HepG2 (cell line): ENCODE results near the gene MMRN1. TPM values are rescaled to one million over a fixed set of nuclear protein-coding genes. Genes with fewer than 3 reads are reported as not detected.

Experiments
- ATAC-seq: fragments of 200-7000 bp; cut with Tn5 transposase; 3 replicates; pipeline ENCODE4 v1.9.1; 2020; ENCODE audit warnings: mild to moderate bottlenecking, moderate library complexity
- BruUV-seq: library from RNA; stranded (reverse); fragments of 400-500 nt; replicated peaks from 2 replicates; lab custom pipeline; 2021; lab: Mats Ljungman, UMichigan
- CTCF ChIA-PET: fragments of 300-600 bp; formaldehyde crosslinking; extraction: SDS; loops from one replicate; lab custom pipeline; 2021; ENCODE audit warnings: low total read pairs, inconsistent platforms, low intra/inter-chr PET ratio; lab: Yijun Ruan, JAX
- POLR2A ChIA-PET: fragments of 350-600 bp; sonication (Branson Sonifier 250); formaldehyde crosslinking; loops from one replicate; lab custom pipeline; 2020; ENCODE audit warnings: antibody characterized with exemption, inconsistent platforms; lab: Yijun Ruan, JAX
- DNase-seq: peaks from one replicate; pipeline ENCODE4 v3.0.0-alpha.2; 2015; ENCODE audit warnings: low spot score
- FAIRE-seq: peaks from 3 replicates; lab custom pipeline; 2011; peaks lifted over from hg19 to GRCh38; lab: Jason Lieb, UNC
- H2AFZ ChIP-seq: one replicate; pipeline ENCODE4 v1.6.1; 2011; ENCODE audit warnings: low read length, inconsistent platforms
- H3K27ac ChIP-seq: fragments of 300-600 bp; 3 replicates; pipeline ENCODE4 v1.8.0; 2011; ENCODE audit warnings: mixed run types, mild to moderate bottlenecking, mixed read lengths, low read length, inconsistent platforms; ENCODE audit not compliant: insufficient read depth; ENCODE audit errors: extremely low read length
- H3K27me3 ChIP-seq, 2 experiments: fragments of 200-600 bp in 1 of 2; 2 replicates in 1 of 2; 3 replicates in 1 of 2; pipeline versions ENCODE4 v1.6.0 to v1.8.0; 2011; ENCODE audit warnings: low read length in 2 of 2, mild to moderate bottlenecking in 2 of 2, moderate library complexity in 2 of 2, inconsistent platforms in 1 of 2; ENCODE audit not compliant: insufficient read depth in 2 of 2, control insufficient read depth in 1 of 2
- H3K36me3 ChIP-seq, 2 experiments: fragments of 200-600 bp in 1 of 2; replicated peaks in 1 of 2; 2 replicates in 1 of 2; 3 replicates in 1 of 2; pipeline versions ENCODE4 v1.5.1 to v1.8.0; 2011; ENCODE audit warnings: low read length in 2 of 2, inconsistent platforms in 1 of 2; ENCODE audit not compliant: insufficient read depth in 2 of 2, control insufficient read depth in 1 of 2
- H3K4me1 ChIP-seq: 2 replicates; pipeline ENCODE4 v1.5.1; 2012; ENCODE audit warnings: low read length, inconsistent platforms; ENCODE audit not compliant: insufficient read depth
- H3K4me2 ChIP-seq: 2 replicates; pipeline ENCODE4 v1.6.0; 2011; ENCODE audit warnings: low read depth, low read length, inconsistent platforms
- H3K4me3 ChIP-seq, 3 experiments: fragments of 200-600 bp in 1 of 3; sonication (generic), shearing (Covaris generic) in 1 of 3; replicated peaks in 1 of 3; 2 replicates each; pipeline ENCODE4 v1.5.1; 2011 to 2016; ENCODE audit warnings: low read length in 3 of 3, inconsistent platforms in 2 of 3, low read depth in 2 of 3, mild to moderate bottlenecking in 2 of 3, control low read depth in 1 of 3, mixed read lengths in 1 of 3; ENCODE audit not compliant: insufficient read depth in 1 of 3
- H3K79me2 ChIP-seq: one replicate; pipeline ENCODE4 v1.6.1; 2011; ENCODE audit warnings: low read length, inconsistent platforms; ENCODE audit not compliant: insufficient read depth
- H3K9ac ChIP-seq: 2 replicates; pipeline ENCODE4 v1.6.0; 2011; ENCODE audit warnings: mild to moderate bottlenecking, low read depth, low read length, inconsistent platforms; ENCODE audit not compliant: insufficient read depth
- H3K9me3 ChIP-seq: 2 replicates; pipeline ENCODE4 v1.5.1; 2012; ENCODE audit warnings: mild to moderate bottlenecking, low read length
- H4K20me1 ChIP-seq: 2 replicates; pipeline ENCODE4 v1.6.0; 2011; ENCODE audit warnings: inconsistent platforms, mild to moderate bottlenecking, low read length, moderate library complexity; ENCODE audit not compliant: insufficient read depth
- CCAR2 ChIP-seq: fragments of 200-400 bp; formaldehyde crosslinking; optimal IDR thresholded peaks from 2 replicates; pipeline ENCODE3; 2018; ENCODE audit warnings: low read depth, mild to moderate bottlenecking, low read length, moderate library complexity
- FOXO4 ChIP-seq: sonication (generic); formaldehyde crosslinking; conservative IDR thresholded peaks from 2 replicates; pipeline ENCODE4 v1.8.1; 2023; ENCODE audit warnings: missing genetic modification reagents
- MED13 ChIP-seq: sonication (generic); formaldehyde crosslinking; IDR thresholded peaks from 2 replicates; pipeline ENCODE4 v1.5.0; 2020; ENCODE audit warnings: missing genetic modification reagents
- NFE2L2 ChIP-seq: fragments of 150-350 bp; IDR thresholded peaks from 2 replicates; pipeline ENCODE4 v1.6.1; 2014; ENCODE audit warnings: low read length
- POGK ChIP-seq: sonication (generic); formaldehyde crosslinking; conservative IDR thresholded peaks from 2 replicates; pipeline ENCODE4 v1.8.0; 2022; ENCODE audit warnings: mild to moderate bottlenecking, moderate library complexity, missing genetic modification reagents
- ZNF124 ChIP-seq: sonication (generic); formaldehyde crosslinking; IDR thresholded peaks from 2 replicates; pipeline ENCODE4 v1.4.0; 2020; ENCODE audit warnings: missing genetic modification reagents
- ZNF331 ChIP-seq: sonication (generic); formaldehyde crosslinking; IDR thresholded peaks from 2 replicates; pipeline ENCODE4 v1.4.0; 2020; ENCODE audit warnings: missing genetic modification reagents
- ZNF446 ChIP-seq: sonication (generic); formaldehyde crosslinking; IDR thresholded peaks from 2 replicates; pipeline ENCODE4 v1.5.0; 2020; ENCODE audit warnings: mild to moderate bottlenecking, missing genetic modification reagents
- ZNF552 ChIP-seq: sonication (generic); formaldehyde crosslinking; IDR thresholded peaks from 2 replicates; pipeline ENCODE4 v1.9.0; 2022; ENCODE audit warnings: missing genetic modification reagents, mild to moderate bottlenecking, borderline replicate concordance
- WGBS: methylation state at CpG from one replicate; pipeline ENCODE4 v1.1.6; 2017; ENCODE audit warnings: low lambda C conversion rate; 5-methylcytosine and 5-hydroxymethylcytosine counted together
- in situ Hi-C: cut with HindIII; loops from 2 replicates; pipeline ENCODE4 v1.10.0; 2017; ENCODE audit warnings: low pct_unique_long_range_greater_than_20kb; ENCODE audit not compliant: extremely low pct_ligation_motif_present
- intact Hi-C: fragments of 100-400 bp; cut with micrococcal nuclease; formaldehyde crosslinking; loops from one replicate; pipeline ENCODE4 v1.10.0; 2022; ENCODE audit not compliant: unreplicated experiment
- polyA plus RNA-seq, 8 experiments: library from polyadenylated mRNA; depleted of rRNA in 3 of 8; stranded (reverse) in 7 of 8; unstranded in 1 of 8; fragments of >200 nt; fragmentation: Illumina TruSeq in 4 of 8; extraction: Trizol in 4 of 8; gene quantifications; 2 replicates each; pipeline versions ENCODE4 v1.2.1 to v1.2.3, GENCODE V29; 2011 to 2016; ENCODE audit warnings: low read depth in 4 of 8, missing spikeins in 1 of 8, mixed read lengths in 1 of 8; ENCODE audit not compliant: insufficient read depth in 1 of 8
- total RNA-seq, 5 experiments: library from RNA; depleted of rRNA; stranded (reverse); fragments of >200 nt; fragmentation: Illumina TruSeq; extraction: Trizol; gene quantifications; 2 replicates each; pipeline ENCODE4 v1.2.3, GENCODE V29; 2016; ENCODE audit warnings: low read depth in 1 of 5
- TF ChIP-seq, protein P1 (sequence below): sonication (generic); formaldehyde crosslinking; IDR thresholded peaks from 2 replicates; pipeline ENCODE4 v1.4.0; 2020; ENCODE audit warnings: missing genetic modification reagents

MMRN1 gene
- total and polyA plus RNA-seq, 2 of the 13 experiments (the other 11 are each of a cell fraction or from before 2014, with no cell fraction given), result not detected

DNA sequence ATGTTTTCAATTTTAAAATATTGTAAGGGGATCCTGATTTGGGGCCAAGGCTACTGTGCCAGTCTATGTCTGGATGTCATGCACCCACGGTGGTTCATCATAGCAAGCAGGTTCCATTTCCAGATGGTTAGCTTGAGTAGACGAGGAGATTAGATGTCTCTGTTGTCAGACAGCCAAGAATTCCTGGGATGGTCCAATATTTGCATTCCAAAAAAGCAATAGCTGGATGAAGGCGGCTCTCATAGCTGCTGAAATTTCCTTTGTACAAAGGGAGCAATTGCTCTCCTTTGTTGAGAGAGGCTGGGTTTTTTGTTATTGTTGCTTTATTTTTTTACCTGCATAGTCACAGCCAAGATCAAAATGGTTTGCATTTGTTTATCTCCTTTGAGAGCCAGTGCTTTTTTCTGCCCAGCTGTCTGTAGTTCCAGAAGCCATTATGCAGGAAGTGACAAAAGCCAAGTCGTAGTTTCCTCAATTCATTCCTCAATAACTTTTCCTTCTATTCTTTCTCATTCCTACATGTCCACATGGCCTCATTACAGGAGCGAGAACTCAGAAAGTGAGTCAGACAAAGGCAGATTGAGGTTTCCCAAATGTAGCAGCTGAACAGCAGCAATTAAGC is 107.9 kb downstream of the MMRN1 start:
- Histone ChIP-seq H2AFZ (no peak overlapping the region), H3K27me3 (no peaks in the 10 kb centered on the region), H3K9me3 (no peaks in the 10 kb centered on the region), H3K4me3 (no peak overlapping the region), H3K4me1 (no peaks in the 10 kb centered on the region), H3K4me2 (no peak overlapping the region), H3K27ac (no peak overlapping the region), H3K9ac (no peak overlapping the region), H3K36me3 (no peaks in the 10 kb centered on the region), H3K79me2 (no peaks in the 10 kb centered on the region), H4K20me1 (no peaks in the 10 kb centered on the region)
- in situ Hi-C loops, result no loop called here
- DNase-seq (no peak), ATAC-seq (no peak), FAIRE-seq (no peak)
- ChIA-PET POLR2A (no interaction called here), CTCF (no interaction called here)
- BruUV-seq, result no TSS peak
- 23% methylated on average over 5 of the region's 5 CpGs for WGBS
- intact Hi-C loops, result no loop called here
- TF ChIP-seq ZNF124 (CRISPR knock-in tag) (no peak), POGK (CRISPR knock-in tag) (no peak), MED13 (CRISPR knock-in tag) (no peak), FOXO4 (CRISPR knock-in tag) (no peak), ZNF331 (CRISPR knock-in tag) (no peak), NFE2L2 (no peak), CCAR2 (no peak), ZNF446 (CRISPR knock-in tag) (no peak), ZNF552 (CRISPR knock-in tag) (no peak)
- TF ChIP-seq, protein P1, sequence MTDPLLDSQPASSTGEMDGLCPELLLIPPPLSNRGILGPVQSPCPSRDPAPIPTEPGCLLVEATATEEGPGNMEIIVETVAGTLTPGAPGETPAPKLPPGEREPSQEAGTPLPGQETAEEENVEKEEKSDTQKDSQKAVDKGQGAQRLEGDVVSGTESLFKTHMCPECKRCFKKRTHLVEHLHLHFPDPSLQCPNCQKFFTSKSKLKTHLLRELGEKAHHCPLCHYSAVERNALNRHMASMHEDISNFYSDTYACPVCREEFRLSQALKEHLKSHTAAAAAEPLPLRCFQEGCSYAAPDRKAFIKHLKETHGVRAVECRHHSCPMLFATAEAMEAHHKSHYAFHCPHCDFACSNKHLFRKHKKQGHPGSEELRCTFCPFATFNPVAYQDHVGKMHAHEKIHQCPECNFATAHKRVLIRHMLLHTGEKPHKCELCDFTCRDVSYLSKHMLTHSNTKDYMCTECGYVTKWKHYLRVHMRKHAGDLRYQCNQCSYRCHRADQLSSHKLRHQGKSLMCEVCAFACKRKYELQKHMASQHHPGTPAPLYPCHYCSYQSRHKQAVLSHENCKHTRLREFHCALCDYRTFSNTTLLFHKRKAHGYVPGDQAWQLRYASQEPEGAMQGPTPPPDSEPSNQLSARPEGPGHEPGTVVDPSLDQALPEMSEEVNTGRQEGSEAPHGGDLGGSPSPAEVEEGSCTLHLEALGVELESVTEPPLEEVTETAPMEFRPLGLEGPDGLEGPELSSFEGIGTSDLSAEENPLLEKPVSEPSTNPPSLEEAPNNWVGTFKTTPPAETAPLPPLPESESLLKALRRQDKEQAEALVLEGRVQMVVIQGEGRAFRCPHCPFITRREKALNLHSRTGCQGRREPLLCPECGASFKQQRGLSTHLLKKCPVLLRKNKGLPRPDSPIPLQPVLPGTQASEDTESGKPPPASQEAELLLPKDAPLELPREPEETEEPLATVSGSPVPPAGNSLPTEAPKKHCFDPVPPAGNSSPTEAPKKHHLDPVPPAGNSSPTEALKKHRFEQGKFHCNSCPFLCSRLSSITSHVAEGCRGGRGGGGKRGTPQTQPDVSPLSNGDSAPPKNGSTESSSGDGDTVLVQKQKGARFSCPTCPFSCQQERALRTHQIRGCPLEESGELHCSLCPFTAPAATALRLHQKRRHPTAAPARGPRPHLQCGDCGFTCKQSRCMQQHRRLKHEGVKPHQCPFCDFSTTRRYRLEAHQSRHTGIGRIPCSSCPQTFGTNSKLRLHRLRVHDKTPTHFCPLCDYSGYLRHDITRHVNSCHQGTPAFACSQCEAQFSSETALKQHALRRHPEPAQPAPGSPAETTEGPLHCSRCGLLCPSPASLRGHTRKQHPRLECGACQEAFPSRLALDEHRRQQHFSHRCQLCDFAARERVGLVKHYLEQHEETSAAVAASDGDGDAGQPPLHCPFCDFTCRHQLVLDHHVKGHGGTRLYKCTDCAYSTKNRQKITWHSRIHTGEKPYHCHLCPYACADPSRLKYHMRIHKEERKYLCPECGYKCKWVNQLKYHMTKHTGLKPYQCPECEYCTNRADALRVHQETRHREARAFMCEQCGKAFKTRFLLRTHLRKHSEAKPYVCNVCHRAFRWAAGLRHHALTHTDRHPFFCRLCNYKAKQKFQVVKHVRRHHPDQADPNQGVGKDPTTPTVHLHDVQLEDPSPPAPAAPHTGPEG (CRISPR knock-in tag), result no peak
